ENCODE data around the gene CLASP2.
"Not testable (repeated sequence)": the region's sequence is repeated elsewhere in the genome, so short reads cannot be mapped to it uniquely, and the experiment has no call there.

CLASP2 gene

DNA sequence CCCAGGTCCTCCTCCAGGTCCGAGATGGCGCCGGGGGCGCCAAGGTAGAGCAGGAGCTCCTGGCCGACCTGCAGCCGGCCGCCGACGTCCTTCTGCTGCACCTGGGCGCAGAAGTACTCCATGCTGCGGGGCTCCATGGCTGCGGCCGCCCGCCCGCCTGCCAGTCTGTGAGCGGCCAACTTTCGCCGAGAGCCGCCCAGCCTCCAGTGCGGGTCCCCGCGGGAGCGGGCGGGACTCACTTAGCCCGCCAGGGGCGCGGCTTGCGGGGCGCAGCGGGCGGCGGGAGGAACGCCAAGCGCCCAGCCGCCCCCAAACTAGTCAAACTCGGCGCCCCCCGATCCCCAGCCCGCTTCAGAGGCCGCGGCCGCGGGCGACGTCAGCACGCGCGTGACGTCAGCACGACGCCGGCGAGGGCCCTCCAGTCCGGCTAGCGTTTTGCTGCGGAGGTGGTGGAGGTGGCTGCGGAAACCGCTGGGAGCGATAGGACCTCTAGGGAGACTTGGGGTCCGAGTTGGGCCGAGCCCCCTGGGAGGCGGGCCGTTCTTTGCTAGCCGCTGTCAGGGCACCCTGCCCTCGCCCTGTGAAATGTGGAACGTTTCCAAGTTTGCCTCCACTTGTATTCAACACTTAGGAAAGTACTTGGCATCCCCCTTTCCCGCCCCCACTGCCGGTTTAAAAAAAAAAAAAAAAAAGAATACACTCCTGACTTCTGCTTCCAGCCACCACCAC is at the start of gene CLASP2:
Gene CLASP2, minus strand, starts transcription at position 389 of the 729 bp plus-strand sequence. Its CDS starts 252 bp downstream, at position 137.
- in situ Hi-C loops (cut with HindIII; ENCODE audit: low pct_unique_long_range_greater_than_20kb, low sequenced_read_pairs) = no loop called here

DNA sequence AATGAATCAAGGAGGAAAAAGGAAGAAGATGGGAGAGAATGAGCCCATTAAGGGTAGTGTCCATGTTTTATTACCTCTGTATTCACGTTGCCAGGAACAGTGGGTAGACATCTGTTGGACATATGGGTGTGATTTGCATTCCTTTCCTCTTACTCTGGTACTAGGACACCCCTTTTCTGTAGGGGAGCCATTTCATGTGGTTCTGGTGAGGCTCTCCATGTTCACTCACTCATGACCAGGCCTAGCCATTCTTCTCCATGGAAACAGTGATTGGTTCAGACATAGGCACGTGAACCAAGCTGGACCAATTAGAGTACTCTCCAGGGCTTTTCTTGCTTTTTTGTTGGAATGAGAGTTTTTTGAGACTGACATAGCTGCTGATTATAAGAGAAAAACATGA is 40.8 kb upstream of the CLASP2 start:
- in situ Hi-C loops (cut with HindIII; ENCODE audit: low pct_unique_long_range_greater_than_20kb, low sequenced_read_pairs) = no loop called here
- DNase-seq (ENCODE audit: low read depth in 1 of 2, low spot score in 1 of 2) = no peak
- TF ChIP-seq JUND (IDR thresholded peaks at IDR 0.05; ENCODE audit: low read depth) = no peak

More for the DNA sequence above, at the start of gene CLASP2:
- no peak for TF ChIP-seq JUND (IDR thresholded peaks at IDR 0.05; ENCODE audit: low read depth)
- peak; percentile 72 to 84 for DNase-seq (ENCODE audit: low read depth in 1 of 2, low spot score in 1 of 2)

DNA sequence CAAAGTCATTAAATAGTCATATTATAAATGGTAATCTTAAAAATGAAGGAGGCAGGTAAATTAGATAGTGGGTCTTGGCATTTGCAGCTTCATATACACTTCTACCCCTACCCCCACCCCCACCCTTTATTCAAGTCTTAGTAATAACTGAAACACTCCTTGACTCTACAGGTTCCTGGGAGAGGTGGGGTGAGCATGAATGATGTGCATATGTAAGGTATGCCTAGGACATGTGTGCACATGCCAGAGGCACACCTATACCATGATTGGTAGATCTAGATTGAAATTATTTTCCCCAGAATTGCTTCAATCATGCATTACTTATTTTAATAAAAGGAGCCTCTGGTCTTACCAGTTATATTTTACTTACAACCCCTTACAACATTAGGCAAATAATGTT is 40.2 kb upstream of the CLASP2 start:
- DNase-seq (ENCODE audit: low read depth in 1 of 2, low spot score in 1 of 2) = no peak
- in situ Hi-C loops (cut with HindIII; ENCODE audit: low pct_unique_long_range_greater_than_20kb, low sequenced_read_pairs) = no loop called here
- TF ChIP-seq JUND (IDR thresholded peaks at IDR 0.05; ENCODE audit: low read depth) = no peak

DNA sequence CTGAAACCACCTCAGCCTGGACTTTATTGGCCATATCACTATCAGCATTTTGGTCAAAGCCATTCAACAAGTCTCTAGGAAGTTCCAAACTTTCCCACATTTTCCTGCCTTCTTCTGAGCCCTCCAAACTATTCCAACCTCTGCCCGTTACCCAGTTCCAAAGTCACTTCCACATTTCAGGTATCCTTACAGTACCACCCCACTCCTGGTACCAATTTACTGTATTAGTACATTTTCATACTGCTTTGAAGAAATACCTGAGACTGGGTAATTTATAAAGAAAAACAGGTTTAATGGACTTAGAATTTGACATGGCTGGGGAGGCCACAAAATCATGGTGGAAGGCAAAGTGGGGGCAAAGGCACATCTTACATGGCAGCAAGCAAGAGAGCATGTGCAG is 36.3 kb upstream of the CLASP2 start:
- in situ Hi-C loops (cut with HindIII; ENCODE audit: low pct_unique_long_range_greater_than_20kb, low sequenced_read_pairs); DNase-seq (ENCODE audit: low read depth in 1 of 2, low spot score in 1 of 2): not testable (repeated sequence)

DNA sequence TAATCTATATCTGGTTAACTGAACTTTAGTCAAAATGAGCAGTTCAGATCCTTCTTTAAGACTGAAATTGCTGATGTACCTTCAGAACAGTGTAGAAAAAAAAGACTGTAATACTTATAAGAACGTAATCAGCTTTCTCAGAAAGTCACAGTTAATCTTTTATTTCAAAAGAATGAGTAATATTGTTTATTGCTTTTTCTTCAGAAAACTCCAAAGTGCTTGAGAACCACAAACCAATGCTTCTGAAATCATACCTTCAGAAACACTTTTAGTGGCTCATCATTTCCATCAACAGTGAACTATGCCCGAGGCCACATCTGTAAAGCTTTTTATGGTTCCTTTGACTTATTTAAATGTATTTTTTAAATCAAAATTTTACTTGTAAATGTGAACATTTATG is 33.3 kb upstream of the CLASP2 start:
- in situ Hi-C loops (cut with HindIII; ENCODE audit: low pct_unique_long_range_greater_than_20kb, low sequenced_read_pairs) = no loop called here
- no peak for TF ChIP-seq JUND (IDR thresholded peaks at IDR 0.05; ENCODE audit: low read depth)
- no peak for DNase-seq (ENCODE audit: low read depth in 1 of 2, low spot score in 1 of 2)

DNA sequence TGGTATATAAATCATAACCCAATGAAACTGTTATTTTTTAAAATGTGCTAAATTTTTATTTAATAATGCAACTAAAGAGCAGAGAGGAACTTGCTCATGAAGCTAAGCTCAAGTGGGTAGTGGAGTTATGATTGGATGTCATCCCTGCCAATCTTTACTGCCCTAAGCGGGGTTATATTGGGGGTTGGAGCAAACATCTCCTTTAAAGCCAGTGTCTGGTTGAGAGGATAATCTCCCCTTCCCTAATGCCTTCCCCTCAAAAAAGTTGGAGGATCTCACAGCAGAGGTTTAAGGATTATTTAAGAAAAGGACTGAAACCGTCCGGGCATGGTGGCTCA is 32.1 kb upstream of the CLASP2 start:
- no peak for DNase-seq (ENCODE audit: low read depth in 1 of 2, low spot score in 1 of 2)
- TF ChIP-seq JUND (IDR thresholded peaks at IDR 0.05; ENCODE audit: low read depth) = no peak
- in situ Hi-C loops (cut with HindIII; ENCODE audit: low pct_unique_long_range_greater_than_20kb, low sequenced_read_pairs) = no loop called here

DNA sequence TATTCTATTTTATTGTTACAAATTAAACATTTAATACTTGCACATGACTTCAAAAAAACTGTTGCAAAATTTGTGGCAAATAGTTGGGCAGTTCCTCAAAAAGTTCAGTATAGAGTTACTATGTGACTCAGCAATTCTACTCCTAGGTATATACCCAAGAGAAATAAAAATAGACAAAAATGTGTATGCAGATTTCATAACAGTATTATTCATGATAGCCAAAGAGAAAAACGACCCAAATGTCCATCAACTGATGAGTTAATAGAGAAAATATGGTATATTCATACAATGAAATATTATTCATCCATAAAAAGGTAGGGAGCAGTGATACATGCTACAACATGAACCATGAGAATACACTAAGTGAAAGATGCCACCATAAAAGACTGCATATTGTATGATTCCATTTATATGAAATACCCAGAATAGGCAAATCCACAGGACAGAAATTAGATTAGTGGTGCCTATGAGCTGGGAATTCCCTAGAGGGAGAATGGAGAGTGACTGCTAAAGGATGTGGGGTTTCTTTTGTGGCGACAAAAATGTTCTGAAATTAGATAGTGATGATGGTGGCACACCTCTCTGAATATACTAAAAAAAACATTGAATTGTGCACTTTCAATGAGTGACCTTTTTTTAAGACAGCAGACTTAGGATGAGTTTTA is 31.6 kb upstream of the CLASP2 start:
- in situ Hi-C loops (cut with HindIII; ENCODE audit: low pct_unique_long_range_greater_than_20kb, low sequenced_read_pairs) = no loop called here
- TF ChIP-seq JUND (IDR thresholded peaks at IDR 0.05; ENCODE audit: low read depth) = no peak
- no peak for DNase-seq (ENCODE audit: low read depth in 1 of 2, low spot score in 1 of 2)

DNA sequence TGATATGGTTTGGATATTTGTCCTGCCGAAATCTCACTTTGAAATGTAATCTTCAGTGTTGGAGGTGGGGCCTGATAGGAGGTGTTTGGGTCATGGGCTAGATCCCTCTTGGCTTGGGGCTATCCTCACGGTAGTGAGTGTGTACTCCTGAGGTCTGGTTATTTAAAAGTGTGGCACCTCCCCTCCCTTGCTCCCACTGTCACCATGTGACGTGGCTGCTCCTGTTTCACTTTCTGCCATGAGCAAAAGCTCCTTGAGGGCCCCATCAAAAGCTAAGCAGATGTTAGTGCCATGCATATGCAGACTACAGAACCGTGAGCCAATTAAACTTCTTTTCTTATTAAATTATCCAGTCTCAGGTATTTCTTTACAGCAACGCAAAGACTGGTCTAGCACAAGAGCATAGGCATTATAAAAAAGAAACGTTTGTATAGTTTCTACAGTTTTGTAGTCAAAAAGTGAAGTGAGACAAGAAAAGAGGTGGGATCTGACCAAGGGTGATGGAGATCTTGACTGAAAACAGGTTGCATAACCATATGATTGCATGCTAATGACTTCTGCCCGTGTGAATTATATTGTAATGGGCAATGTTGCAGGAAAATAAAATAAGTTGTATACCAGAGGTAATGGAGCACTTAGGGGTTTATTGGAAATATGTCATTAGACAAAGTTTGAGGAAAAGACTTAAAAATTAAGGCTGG is 28.5 kb upstream of the CLASP2 start:
- no peak for TF ChIP-seq JUND (IDR thresholded peaks at IDR 0.05; ENCODE audit: low read depth)
- DNase-seq (ENCODE audit: low read depth in 1 of 2, low spot score in 1 of 2) = no peak
- in situ Hi-C loops (cut with HindIII; ENCODE audit: low pct_unique_long_range_greater_than_20kb, low sequenced_read_pairs) = no loop called here

DNA sequence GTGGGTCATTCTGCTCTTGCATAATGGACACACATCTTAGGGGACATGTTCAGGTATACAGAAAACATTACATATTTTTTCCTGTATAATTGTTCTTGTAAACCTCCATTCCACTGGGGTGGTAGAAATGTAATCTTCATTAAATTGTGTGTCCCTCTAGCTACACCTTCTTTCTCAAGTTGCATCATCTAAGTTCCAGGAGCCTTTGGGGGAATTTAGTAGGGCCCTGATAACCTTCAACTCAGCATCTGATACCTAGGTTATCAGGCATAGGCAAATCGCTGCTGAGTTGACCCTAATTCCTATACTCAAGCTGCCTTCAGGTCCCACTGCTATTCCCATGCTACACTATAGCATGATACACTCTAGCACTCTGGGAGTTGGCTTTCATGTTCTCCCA is 19.1 kb upstream of the CLASP2 start:
- no peak for DNase-seq (ENCODE audit: low read depth in 1 of 2, low spot score in 1 of 2)
- TF ChIP-seq JUND (IDR thresholded peaks at IDR 0.05; ENCODE audit: low read depth) = no peak
- in situ Hi-C loops (cut with HindIII; ENCODE audit: low pct_unique_long_range_greater_than_20kb, low sequenced_read_pairs) = no loop called here

DNA sequence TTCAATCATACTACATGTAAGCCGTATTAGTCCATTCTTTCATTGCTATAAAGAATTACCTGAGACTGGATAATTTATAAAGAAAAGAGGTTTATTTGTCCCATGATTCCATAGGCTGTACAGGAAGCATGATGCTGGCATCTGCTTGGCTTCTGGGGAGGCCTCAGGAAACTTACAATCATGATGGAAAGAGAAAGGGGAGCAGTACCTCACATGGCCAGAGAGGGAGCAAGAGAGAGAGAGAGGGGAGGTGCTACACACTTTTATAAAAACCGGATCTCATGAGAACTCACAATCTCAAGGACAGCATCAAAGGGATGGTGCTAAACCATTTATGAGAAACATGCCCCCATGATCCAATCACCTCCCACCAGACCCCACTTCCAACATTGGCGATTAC is 14.3 kb upstream of the CLASP2 start:
- no peak for TF ChIP-seq JUND (IDR thresholded peaks at IDR 0.05; ENCODE audit: low read depth)
- peak in 1 of 2 experiments; percentile 20 for DNase-seq (ENCODE audit: low read depth in 1 of 2, low spot score in 1 of 2)
- in situ Hi-C loops (cut with HindIII; ENCODE audit: low pct_unique_long_range_greater_than_20kb, low sequenced_read_pairs) = no loop called here

DNA sequence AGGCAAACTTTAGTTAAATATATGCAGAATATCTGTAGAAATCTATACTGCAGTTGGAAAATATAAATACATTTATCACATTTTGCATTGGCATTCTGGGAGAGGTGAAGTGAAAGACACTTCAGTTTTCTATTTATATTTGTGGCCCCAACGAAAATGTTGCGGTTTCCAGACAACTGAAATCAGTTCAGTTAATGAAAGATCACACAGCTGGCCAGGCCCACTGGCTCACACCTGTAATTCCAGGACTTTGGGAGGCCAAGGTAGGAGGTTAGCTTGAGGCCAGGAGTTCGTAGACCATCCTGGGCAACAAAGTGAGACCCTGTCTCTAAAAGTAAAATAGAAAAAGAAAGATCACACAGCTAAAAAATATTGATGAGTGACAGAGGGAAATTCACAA is 11.9 kb upstream of the CLASP2 start:
- TF ChIP-seq JUND (IDR thresholded peaks at IDR 0.05; ENCODE audit: low read depth) = no peak
- in situ Hi-C loops (cut with HindIII; ENCODE audit: low pct_unique_long_range_greater_than_20kb, low sequenced_read_pairs) = no loop called here
- DNase-seq (ENCODE audit: low read depth in 1 of 2, low spot score in 1 of 2) = no peak

DNA sequence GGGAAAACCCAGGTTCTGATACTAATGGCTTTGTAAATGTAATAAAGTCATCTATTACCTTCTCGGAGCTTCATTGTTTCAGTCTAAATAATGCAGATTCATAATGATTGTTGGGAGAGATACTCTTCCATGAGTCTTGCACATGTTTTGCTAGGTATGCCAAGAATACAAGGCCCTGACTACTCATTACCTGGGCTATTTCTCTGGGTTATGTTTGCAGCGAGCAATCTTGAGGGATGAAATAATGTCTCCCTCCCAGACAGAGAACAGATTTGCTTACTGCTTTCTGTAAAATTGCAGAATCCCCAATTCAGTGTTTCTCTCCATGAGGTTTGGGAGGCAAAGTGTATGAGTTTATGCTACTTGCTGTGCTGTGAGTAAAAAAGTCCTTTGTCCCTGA is 6.2 kb upstream of the CLASP2 start:
- no peak for TF ChIP-seq JUND (IDR thresholded peaks at IDR 0.05; ENCODE audit: low read depth)
- in situ Hi-C loops (cut with HindIII; ENCODE audit: low pct_unique_long_range_greater_than_20kb, low sequenced_read_pairs) = no loop called here
- no peak for DNase-seq (ENCODE audit: low read depth in 1 of 2, low spot score in 1 of 2)
